NK-92 (cell line): ENCODE results near the gene SIRPB1.
"Not testable (repeated sequence)": the region's sequence is repeated elsewhere in the genome, so short reads cannot be mapped to it uniquely, and the experiment has no call there.

Experiments
- DNase-seq: peaks from one replicate; lab custom pipeline; 2025; ENCODE audit not compliant: unreplicated experiment; lab: John Stamatoyannopoulos, UW

SIRPB1 gene

GRCh38 chr20:1619861-1620444 is at the start of gene SIRPB1:
TSS of gene SIRPB1 (minus strand) at chr20:1620009. CDS start at chr20:1619944, 65 bp downstream.
- DNase-seq = no peak

- DNase-seq = no peak
These were observed 49.5 kb upstream of the SIRPB1 start for GRCh38 chr20:1669304-1669703.

- DNase-seq = no peak
These were observed 47.8 kb upstream of the SIRPB1 start for GRCh38 chr20:1667502-1668085.

- no peak for DNase-seq
These were observed 47.0 kb upstream of the SIRPB1 start for GRCh38 chr20:1666802-1667201.

- no peak for DNase-seq
These were observed 45.5 kb upstream of the SIRPB1 start for GRCh38 chr20:1665345-1665744.

GRCh38 chr20:1664911-1665310 is 45.1 kb upstream of the SIRPB1 start:
- DNase-seq = no peak

- no peak for DNase-seq
These were observed 44.1 kb upstream of the SIRPB1 start for GRCh38 chr20:1663917-1664316.

- DNase-seq = no peak
These were observed 41.9 kb upstream of the SIRPB1 start for GRCh38 chr20:1661542-1662299.

GRCh38 chr20:1660246-1660645 is 40.4 kb upstream of the SIRPB1 start:
- no peak for DNase-seq

- no peak for DNase-seq
These were observed 37.9 kb upstream of the SIRPB1 start, which contains the start of gene SIRPG for GRCh38 chr20:1657556-1658334. TSS of gene SIRPG (minus strand) at chr20:1657779. CDS start at chr20:1657714, 65 bp downstream.

- no peak for DNase-seq
These were observed 37.0 kb upstream of the SIRPB1 start for GRCh38 chr20:1656844-1657243.

- no peak for DNase-seq
These were observed 35.2 kb upstream of the SIRPB1 start for GRCh38 chr20:1654996-1655395.

- DNase-seq = no peak
These were observed 33.2 kb upstream of the SIRPB1 start for GRCh38 chr20:1652960-1653359.

- no peak for DNase-seq
These were observed 32.3 kb upstream of the SIRPB1 start for GRCh38 chr20:1652104-1652503.

GRCh38 chr20:1651268-1652058 is 31.7 kb upstream of the SIRPB1 start:
- no peak for DNase-seq

GRCh38 chr20:1648101-1648500 is 28.3 kb upstream of the SIRPB1 start:
- no peak for DNase-seq

GRCh38 chr20:1646975-1647431 is 27.2 kb upstream of the SIRPB1 start:
- no peak for DNase-seq

- DNase-seq = no peak
These were observed 24.5 kb upstream of the SIRPB1 start for GRCh38 chr20:1644101-1644962.

- not testable (repeated sequence) for DNase-seq
These were observed 18.8 kb upstream of the SIRPB1 start for GRCh38 chr20:1638643-1639042.

GRCh38 chr20:1637755-1638154 is 17.9 kb upstream of the SIRPB1 start:
- DNase-seq = no peak
